COLO668 (cell line): Measurements from ENCODE around the gene EIF4A3.
A peak's percentile ranks its signal among the peaks of the same experiment; 100 is the strongest.
"Not testable (repeated sequence)": the region's sequence is repeated elsewhere in the genome, so short reads cannot be mapped to it uniquely, and the experiment has no call there.

Experiments
- DNase-seq: peaks from one replicate; lab custom pipeline; 2025; ENCODE audit not compliant: unreplicated experiment; lab: John Stamatoyannopoulos, UW

The EIF4A3 gene

GRCh38 chr17:80101011-80101945 is 45.6 kb downstream of the EIF4A3 start, which contains the start of gene GAA:
Gene GAA, plus strand, starts transcription at chr17:80101581. Its CDS starts 3,006 bp downstream, at chr17:80104587.
- DNase-seq = peak; percentile 89

GRCh38 chr17:80100035-80100323 is 46.9 kb downstream of the EIF4A3 start:
- DNase-seq = no peak

GRCh38 chr17:80099291-80100034 is 47.5 kb downstream of the EIF4A3 start:
- DNase-seq = no peak

- no peak for DNase-seq
Measured at GRCh38 chr17:80097844-80098691, 48.9 kb downstream of the EIF4A3 start.

GRCh38 chr17:80097127-80097621 is 49.8 kb downstream of the EIF4A3 start:
- no peak for DNase-seq

GRCh38 chr17:80096561-80097021 is 50.3 kb downstream of the EIF4A3 start:
- DNase-seq = no peak

GRCh38 chr17:80095844-80096475 is 51.0 kb downstream of the EIF4A3 start:
- no peak for DNase-seq

- DNase-seq = no peak
Measured at GRCh38 chr17:80095038-80095843, 51.7 kb downstream of the EIF4A3 start.

- no peak for DNase-seq
Measured at GRCh38 chr17:80092959-80093358, 54.0 kb downstream of the EIF4A3 start.

- DNase-seq = no peak
Measured at GRCh38 chr17:80091376-80091775, 55.6 kb downstream of the EIF4A3 start.

- DNase-seq = not testable (repeated sequence)
Measured at GRCh38 chr17:80090164-80090563, 56.8 kb downstream of the EIF4A3 start.

- no peak for DNase-seq
Measured at GRCh38 chr17:80089762-80090161, 57.2 kb downstream of the EIF4A3 start.

- no peak for DNase-seq
Measured at GRCh38 chr17:80087346-80088265, 59.3 kb downstream of the EIF4A3 start.

- no peak for DNase-seq
Measured at GRCh38 chr17:80086616-80087015, 60.3 kb downstream of the EIF4A3 start.

- no peak for DNase-seq
Measured at GRCh38 chr17:80086081-80086480, 60.8 kb downstream of the EIF4A3 start.

- no peak for DNase-seq
Measured at GRCh38 chr17:80084773-80085172, 62.2 kb downstream of the EIF4A3 start.
